Stimulated activated CD4-positive, alpha-beta T cell treated with anti-CD3 and anti-CD28 coated beads, Interleukin-4, amount 100 ng/mL, for 4 hours (primary cell): ENCODE results near the gene RAB13.

Experiments used
- DNase-seq, 2 experiments: peaks; one replicate each; pipeline ENCODE4 v3.0.0-alpha.2; 2020

The RAB13 gene

GRCh38 chr1:153954826-153955225 lies 31.3 kb downstream of the RAB13 start:
- DNase-seq = no peak

- DNase-seq = no peak
Measured at GRCh38 chr1:153953859-153954365, 32.2 kb downstream of the RAB13 start.

- no peak for DNase-seq
Measured at GRCh38 chr1:153951801-153952200, 34.3 kb downstream of the RAB13 start.

DNA sequence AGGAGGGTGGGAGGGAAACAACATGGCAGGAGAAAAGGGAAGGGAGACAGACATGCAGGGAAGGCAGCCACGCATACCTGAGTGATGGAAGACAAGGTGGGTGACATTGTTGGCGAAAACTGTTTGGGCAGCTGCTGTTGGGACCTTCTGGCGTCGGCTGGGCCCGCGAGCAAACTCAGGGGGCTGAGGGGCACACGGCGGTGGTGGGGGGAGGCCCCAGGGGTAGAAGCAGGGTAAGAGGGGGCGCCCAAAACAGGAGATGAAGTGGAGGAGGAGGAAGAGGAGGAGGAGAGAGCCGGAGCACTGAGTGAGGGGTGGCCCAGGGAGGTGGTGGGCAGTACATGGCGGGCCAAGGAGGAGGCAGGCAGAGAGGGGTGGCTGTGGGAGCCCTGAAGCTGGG lies 35.0 kb downstream of the RAB13 start:
- no peak for DNase-seq

GRCh38 chr1:153946622-153947241 lies 39.4 kb downstream of the RAB13 start, which contains the start of gene DENND4B:
TSS of gene DENND4B (minus strand) at chr1:153946718. CDS start at chr1:153944374, 2,344 bp downstream.
- peak; percentile 70 to 75 for DNase-seq

- peak; percentile 64 to 65 for DNase-seq
Measured at GRCh38 chr1:153945795-153946621, 40.1 kb downstream of the RAB13 start.

GRCh38 chr1:153945131-153945794 lies 40.9 kb downstream of the RAB13 start:
- peak; percentile 62 to 75 for DNase-seq

DNA sequence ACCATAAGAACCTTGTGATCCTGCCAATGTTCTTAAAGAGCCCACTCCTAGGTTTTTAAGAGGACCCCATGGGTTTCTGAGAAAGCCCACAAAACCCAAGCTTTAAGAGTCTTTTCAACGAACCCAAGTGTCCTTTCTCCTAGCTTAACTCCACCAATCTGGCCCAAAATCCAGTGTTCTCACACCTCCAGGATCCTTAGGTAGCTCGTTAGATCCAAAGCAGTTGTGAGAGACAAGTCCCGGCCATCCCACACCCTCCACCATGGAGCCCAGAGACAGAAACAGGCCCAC lies 41.4 kb downstream of the RAB13 start:
- no peak for DNase-seq

GRCh38 chr1:153944005-153944826 lies 41.9 kb downstream of the RAB13 start:
- DNase-seq = no peak

- no peak for DNase-seq
Measured at GRCh38 chr1:153942766-153943549, 43.2 kb downstream of the RAB13 start.

- no peak for DNase-seq
Measured at GRCh38 chr1:153941826-153942725, 44.1 kb downstream of the RAB13 start.

GRCh38 chr1:153940756-153941155 lies 45.4 kb downstream of the RAB13 start:
- DNase-seq = no peak

DNA sequence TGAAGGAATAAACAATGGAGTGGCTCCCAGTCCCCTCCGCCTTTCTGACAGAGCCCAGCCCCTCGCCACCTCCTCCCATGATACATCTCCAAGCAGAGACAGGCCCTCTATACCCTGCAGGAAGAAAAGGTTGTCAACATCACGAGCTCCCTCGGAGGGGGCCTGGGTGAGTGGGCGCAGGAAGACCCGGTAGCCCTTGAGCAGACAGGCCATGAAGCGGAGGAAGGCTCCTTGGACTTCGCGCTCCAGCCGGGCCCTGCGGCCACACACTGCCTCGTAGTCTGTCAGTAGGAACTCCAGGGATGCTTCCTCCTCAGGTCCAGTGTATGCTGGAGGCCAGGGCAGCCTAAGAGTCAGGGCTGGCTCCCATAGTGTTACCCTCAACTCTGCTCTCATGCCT lies 46.7 kb downstream of the RAB13 start:
- DNase-seq = no peak

- no peak for DNase-seq
Measured at GRCh38 chr1:153938996-153939395, 47.1 kb downstream of the RAB13 start.

DNA sequence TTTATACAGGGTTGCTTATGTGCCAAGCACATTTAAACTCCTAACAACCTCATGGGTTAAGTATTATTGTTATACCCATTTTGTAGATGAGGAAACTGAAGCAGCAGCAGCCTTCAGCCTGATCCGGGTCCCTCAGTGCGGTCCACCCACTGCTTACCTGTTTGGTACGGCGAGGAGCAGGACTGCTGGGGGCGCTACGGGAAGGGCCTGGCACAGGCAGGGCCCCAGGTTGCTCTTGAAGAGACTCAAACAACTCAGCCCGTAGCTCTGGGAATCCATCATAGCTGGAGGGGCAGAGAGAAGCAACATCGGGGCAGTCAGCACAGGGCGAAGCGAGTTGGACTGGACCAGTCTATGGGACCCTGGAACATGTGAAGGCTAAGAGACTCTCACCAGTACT lies 48.8 kb downstream of the RAB13 start:
- no peak for DNase-seq

DNA sequence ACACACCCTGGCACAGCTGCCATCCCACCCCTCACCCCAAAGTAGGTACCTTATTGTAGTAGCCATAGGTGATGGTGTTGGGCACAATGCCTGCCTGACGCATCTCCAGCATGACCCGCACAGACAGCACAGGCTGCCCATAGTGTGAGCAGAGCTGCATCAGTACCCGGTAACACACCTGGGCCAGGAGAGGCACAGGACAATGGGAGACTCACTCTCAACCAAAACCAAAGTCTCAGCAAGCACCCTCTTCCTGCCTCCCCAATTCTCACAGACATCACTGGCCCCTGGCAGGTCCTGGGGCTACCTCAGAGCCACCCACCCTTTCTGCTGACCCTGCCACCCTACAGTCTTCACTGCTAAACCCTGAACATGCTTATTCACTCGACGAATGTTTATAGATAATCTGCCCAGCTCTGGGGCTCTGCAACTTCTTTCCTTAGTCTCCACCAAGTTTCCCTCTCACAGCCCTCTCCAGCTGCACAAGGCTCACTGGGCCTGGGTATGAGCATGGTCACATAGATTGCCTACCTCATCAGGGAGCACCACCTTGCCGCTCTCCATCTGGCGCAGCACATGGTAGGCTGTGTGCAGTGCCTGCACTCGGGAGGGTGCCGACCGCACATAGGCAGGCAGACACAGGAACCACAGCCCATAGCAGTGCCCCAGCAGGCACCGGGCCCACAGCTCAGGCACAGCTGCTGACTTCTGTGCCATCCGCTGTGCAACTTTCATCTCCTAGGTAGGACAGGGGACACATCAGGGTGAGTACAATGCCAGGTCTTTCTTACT lies 49.9 kb downstream of the RAB13 start:
- no peak for DNase-seq

GRCh38 chr1:153934746-153935145 lies 51.4 kb downstream of the RAB13 start:
- DNase-seq = no peak

DNA sequence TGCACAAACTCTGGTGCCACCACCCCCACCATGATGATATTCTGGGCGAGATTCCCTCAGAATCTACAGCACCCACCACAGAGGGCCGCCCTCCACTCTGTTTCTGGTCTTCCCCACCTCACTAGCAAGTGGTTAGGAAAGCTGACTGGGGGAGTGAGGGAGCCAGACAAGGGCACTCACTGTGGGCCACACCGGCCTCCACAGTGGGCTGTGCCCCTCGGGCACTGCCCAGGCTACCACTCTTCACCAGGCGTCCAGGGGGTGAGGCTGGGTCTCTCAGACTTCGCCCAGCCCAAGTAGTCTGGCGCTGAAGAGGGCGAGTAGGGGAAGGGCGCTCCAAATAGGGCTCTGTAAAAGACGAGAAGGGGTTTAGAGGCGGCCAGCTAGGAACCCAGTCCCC lies 52.2 kb downstream of the RAB13 start:
- DNase-seq = no peak

- DNase-seq = no peak
Measured at GRCh38 chr1:153933430-153933829, 52.7 kb downstream of the RAB13 start.
